ENCODE results near the gene OXNAD1.
"Not testable (repeated sequence)": the region's sequence is repeated elsewhere in the genome, so short reads cannot be mapped to it uniquely, and the experiment has no call there.

GRCh38 chr3:16310486-16310885 lies 45.5 kb downstream of the OXNAD1 start:
- TF ChIP-seq CTCF, POLR2A, EP300 (IDR thresholded peaks at IDR 0.05): not testable (repeated sequence)
